MM.1S (cell line): ENCODE results near the gene MYO1B.

Experiments used
- DNase-seq: peaks from one replicate; pipeline ENCODE4 v3.0.0-alpha.2; 2015
- H2AFZ ChIP-seq: fragments of 300-600 bp; sonication (generic); 2 replicates; pipeline ENCODE4 v1.6.0; 2016; ENCODE audit warnings: antibody characterized with exemption, low read length
- H3F3A ChIP-seq: fragments of 300-600 bp; sonication (generic); 2 replicates; pipeline ENCODE4 v1.6.1; 2016; ENCODE audit warnings: mild to moderate bottlenecking, antibody characterized with exemption, low read length, moderate library complexity, mixed read lengths; ENCODE audit not compliant: insufficient read depth
- H3K27ac ChIP-seq: fragments of 300-600 bp; sonication (generic); 2 replicates; pipeline ENCODE4 v1.5.1; 2016; ENCODE audit warnings: mild to moderate bottlenecking, low read length
- H3K27me3 ChIP-seq: fragments of 300-600 bp; sonication (generic); replicated peaks from 2 replicates; pipeline ENCODE4 v1.6.0; 2016; ENCODE audit warnings: low read length; ENCODE audit not compliant: insufficient read depth
- H3K36me3 ChIP-seq: fragments of 300-600 bp; sonication (generic); replicated peaks from 2 replicates; pipeline ENCODE4 v1.6.1; 2016; ENCODE audit warnings: mild to moderate bottlenecking, low read length, mixed read lengths; ENCODE audit not compliant: insufficient read depth
- H3K4me1 ChIP-seq: fragments of 300-600 bp; sonication (generic); 2 replicates; pipeline ENCODE4 v1.6.1; 2016; ENCODE audit warnings: low read length, mixed read lengths
- H3K4me2 ChIP-seq: fragments of 300-600 bp; sonication (generic); 2 replicates; pipeline ENCODE4 v1.6.0; 2016; ENCODE audit warnings: low read depth, low read length
- H3K4me3 ChIP-seq: fragments of 300-600 bp; sonication (generic); 2 replicates; pipeline ENCODE4 v1.5.1; 2016; ENCODE audit warnings: low read length, mixed read lengths
- H3K79me2 ChIP-seq: fragments of 300-600 bp; sonication (generic); 2 replicates; pipeline ENCODE4 v1.6.1; 2016; ENCODE audit warnings: mixed run types, low read length, mixed read lengths
- H3K9ac ChIP-seq: fragments of 300-600 bp; sonication (generic); 2 replicates; pipeline ENCODE4 v1.6.1; 2016; ENCODE audit warnings: low read length, mixed read lengths
- H3K9me2 ChIP-seq: fragments of 300-600 bp; sonication (generic); replicated peaks from 2 replicates; pipeline ENCODE4 v1.6.1; 2016; ENCODE audit warnings: mild to moderate bottlenecking, low read length, mixed read lengths; ENCODE audit not compliant: insufficient read depth
- H3K9me3 ChIP-seq: fragments of 300-600 bp; sonication (generic); replicated peaks from 2 replicates; pipeline ENCODE4 v1.6.1; 2016; ENCODE audit warnings: mild to moderate bottlenecking, low read length, mixed read lengths; ENCODE audit not compliant: insufficient read depth
- H4K20me1 ChIP-seq: fragments of 300-600 bp; sonication (generic); 2 replicates; pipeline ENCODE4 v1.6.1; 2016; ENCODE audit warnings: mild to moderate bottlenecking, low read length, moderate library complexity, mixed read lengths; ENCODE audit not compliant: insufficient read depth
- CTCF ChIP-seq: fragments of 300-600 bp; sonication (generic); IDR thresholded peaks from 2 replicates; pipeline ENCODE4 v1.5.1; 2016; ENCODE audit warnings: antibody characterized with exemption, low read length, mixed read lengths
- EZH2 ChIP-seq: fragments of 300-600 bp; sonication (generic); optimal IDR thresholded peaks from 2 replicates; pipeline ENCODE3; 2017; ENCODE audit warnings: low read depth, mild to moderate bottlenecking, antibody characterized with exemption, low read length, mixed read lengths
- EZH2phosphoT487 ChIP-seq: fragments of 300-600 bp; sonication (generic); IDR thresholded peaks from 2 replicates; pipeline ENCODE4 v1.6.1; 2018; ENCODE audit warnings: antibody characterized with exemption, low read length

MYO1B gene

DNA sequence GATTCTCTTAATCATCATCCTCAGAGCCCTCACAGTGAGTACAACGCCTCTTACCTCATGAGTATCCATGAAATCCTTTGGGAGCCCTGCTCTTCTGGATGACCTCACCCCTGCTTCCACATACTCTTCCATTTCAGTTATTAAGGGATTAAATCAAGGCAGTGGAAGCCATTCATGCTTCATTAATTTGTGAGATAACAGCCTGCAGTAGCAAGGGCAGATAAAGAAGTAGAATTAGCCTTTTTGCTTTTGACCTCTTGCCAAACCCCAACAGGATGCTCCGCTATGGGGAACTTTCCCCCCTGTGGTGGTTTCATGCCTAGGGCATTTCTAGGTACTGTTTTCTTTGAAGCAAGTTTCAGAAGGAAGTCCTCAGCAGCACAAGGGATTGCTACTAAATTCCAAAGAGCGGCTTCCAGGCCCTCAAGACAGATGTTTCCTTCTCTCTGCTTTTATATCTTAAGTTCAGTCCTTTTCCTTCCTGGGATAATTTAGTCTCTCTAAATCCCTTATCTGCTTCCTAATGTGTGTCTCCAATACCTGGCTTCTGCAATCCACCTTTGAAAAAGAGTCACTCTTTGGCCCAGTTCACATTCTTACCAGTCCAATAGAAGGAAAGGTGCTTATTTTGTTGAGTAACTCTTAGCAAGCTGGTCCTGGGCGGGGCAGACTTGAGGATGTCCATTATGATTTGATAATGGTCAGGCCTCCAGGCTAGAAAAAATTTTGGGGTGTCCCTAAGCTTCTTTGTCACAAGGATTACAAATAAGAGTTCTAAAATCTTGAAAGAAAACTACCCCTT, 76.9 kb downstream of the MYO1B start:
- no peaks in the 10 kb centered on the region for H3K79me2 ChIP-seq
- H3K27ac ChIP-seq, result no peak overlapping the region

GRCh38 chr2:191322828-191323506, 77.8 kb downstream of the MYO1B start:
- no peak overlapping the region for H3K4me2 ChIP-seq
- H2AFZ ChIP-seq, result no peak overlapping the region
- no peak overlapping the region for H3K9ac ChIP-seq
- H3K27ac ChIP-seq, result no peak overlapping the region
- H3K9me3 ChIP-seq, result no peaks in the 10 kb centered on the region
- H3F3A ChIP-seq, result no peaks in the 10 kb centered on the region
- H3K4me1 ChIP-seq, result no peaks in the 10 kb centered on the region
- no peaks in the 10 kb centered on the region for H3K36me3 ChIP-seq
- no peaks in the 10 kb centered on the region for H3K9me2 ChIP-seq
- TF ChIP-seq EZH2phosphoT487 (no peak), CTCF (no peak), EZH2 (no peak)
- H4K20me1 ChIP-seq, result no peaks in the 10 kb centered on the region
- no peaks in the 10 kb centered on the region for H3K27me3 ChIP-seq
- H3K4me3 ChIP-seq, result no peak overlapping the region
- no peak for DNase-seq
- no peaks in the 10 kb centered on the region for H3K79me2 ChIP-seq

More for the DNA sequence above, 76.9 kb downstream of the MYO1B start:
- no peaks in the 10 kb centered on the region for H3F3A ChIP-seq
- peak; percentile 30 for DNase-seq
- H3K9me2 ChIP-seq, result no peaks in the 10 kb centered on the region
- H4K20me1 ChIP-seq, result no peaks in the 10 kb centered on the region
- no peak overlapping the region for H2AFZ ChIP-seq
- H3K4me2 ChIP-seq, result no peak overlapping the region
- no peak overlapping the region for H3K4me3 ChIP-seq
- TF ChIP-seq CTCF (no peak), EZH2phosphoT487 (no peak), EZH2 (no peak)
- no peaks in the 10 kb centered on the region for H3K36me3 ChIP-seq
- H3K4me1 ChIP-seq, result no peaks in the 10 kb centered on the region
- no peaks in the 10 kb centered on the region for H3K9me3 ChIP-seq
- H3K27me3 ChIP-seq, result no peaks in the 10 kb centered on the region
- no peak overlapping the region for H3K9ac ChIP-seq

GRCh38 chr2:191325651-191326365, 80.6 kb downstream of the MYO1B start:
- no peak overlapping the region for H3K27ac ChIP-seq
- H3K4me1 ChIP-seq, result no peaks in the 10 kb centered on the region
- H3K9me2 ChIP-seq, result no peaks in the 10 kb centered on the region
- H4K20me1 ChIP-seq, result no peaks in the 10 kb centered on the region
- no peak overlapping the region for H2AFZ ChIP-seq
- no peaks in the 10 kb centered on the region for H3K9me3 ChIP-seq
- H3K4me3 ChIP-seq, result no peak overlapping the region
- no peaks in the 10 kb centered on the region for H3K79me2 ChIP-seq
- no peak for DNase-seq
- H3K9ac ChIP-seq, result no peak overlapping the region
- no peaks in the 10 kb centered on the region for H3K27me3 ChIP-seq
- TF ChIP-seq EZH2 (no peak), EZH2phosphoT487 (no peak), CTCF (no peak)
- no peaks in the 10 kb centered on the region for H3K36me3 ChIP-seq
- H3K4me2 ChIP-seq, result no peak overlapping the region
- H3F3A ChIP-seq, result no peaks in the 10 kb centered on the region
